IMR-90 (cell line): Measurements from ENCODE around the gene ZRSR2. TPM values are rescaled to one million over a fixed set of nuclear protein-coding genes. Genes with fewer than 3 reads are reported as not detected.

Source experiments
- ATAC-seq: fragments of 200-7000 bp; cut with Tn5 transposase; 2 replicates; pipeline ENCODE4 v1.9.1; 2020; ENCODE audit warnings: low read depth, mild to moderate bottlenecking, moderate library complexity
- BruUV-seq: library from RNA; stranded (reverse); fragments of 400-500 nt; replicated peaks from 2 replicates; lab custom pipeline; 2021; lab: Mats Ljungman, UMichigan
- CTCF ChIA-PET: fragments of 300-600 bp; formaldehyde crosslinking; extraction: SDS; loops from one replicate; lab custom pipeline; 2021; ENCODE audit warnings: antibody characterized with exemption; lab: Yijun Ruan, JAX
- POLR2A ChIA-PET: fragments of 300-600 bp; sonication (Branson Sonifier 250); formaldehyde crosslinking; loops from one replicate; lab custom pipeline; 2022; ENCODE audit warnings: antibody characterized with exemption; ENCODE audit not compliant: unreplicated experiment; lab: Charles Lee
- DNase-seq: peaks from one replicate; pipeline ENCODE4 v3.0.0; 2013
- H2AFZ ChIP-seq: replicated peaks from 2 replicates; pipeline ENCODE3; 2013; ENCODE audit warnings: low read length, mild to moderate bottlenecking; ENCODE audit not compliant: poor library complexity
- H2AK5ac ChIP-seq: 2 replicates; pipeline ENCODE4 v1.6.1; 2013; ENCODE audit warnings: low read depth, low read length, inconsistent platforms
- H2AK9ac ChIP-seq: replicated peaks from 2 replicates; pipeline ENCODE3; 2013; ENCODE audit warnings: mild to moderate bottlenecking, low read depth, low read length, moderate library complexity; ENCODE audit not compliant: poor library complexity
- H2BK120ac ChIP-seq: 2 replicates; pipeline ENCODE4 v1.6.1; 2013; ENCODE audit warnings: low read depth, low read length, inconsistent platforms
- H2BK15ac ChIP-seq: 3 replicates; pipeline ENCODE4 v1.6.1; 2013; ENCODE audit warnings: low read depth, low read length, inconsistent platforms
- H2BK20ac ChIP-seq: 2 replicates; pipeline ENCODE4 v1.6.1; 2013; ENCODE audit warnings: low read depth, mild to moderate bottlenecking, inconsistent platforms, low read length, moderate library complexity
- H2BK5ac ChIP-seq: 2 replicates; pipeline ENCODE4 v1.6.1; 2013; ENCODE audit warnings: mild to moderate bottlenecking, low read depth, low read length, inconsistent platforms; ENCODE audit not compliant: poor library complexity, severe bottlenecking
- H3K14ac ChIP-seq: replicated peaks from 2 replicates; pipeline ENCODE4 v1.6.1; 2013; ENCODE audit warnings: low read depth, low read length, inconsistent platforms
- H3K18ac ChIP-seq: 2 replicates; pipeline ENCODE4 v1.6.1; 2013; ENCODE audit warnings: low read depth, low read length, control low read depth
- H3K23ac ChIP-seq: 2 replicates; pipeline ENCODE4 v1.6.1; 2013; ENCODE audit warnings: low read depth, low read length, inconsistent platforms
- H3K27ac ChIP-seq: 2 replicates; pipeline ENCODE4 v1.5.1; 2013; ENCODE audit warnings: mild to moderate bottlenecking, control low read depth, low read length; ENCODE audit not compliant: insufficient read depth
- H3K27me3 ChIP-seq: 2 replicates; pipeline ENCODE4 v1.6.1; 2013; ENCODE audit warnings: low read length; ENCODE audit not compliant: control insufficient read depth, insufficient read depth
- H3K36me3 ChIP-seq: 2 replicates; pipeline ENCODE4 v1.6.1; 2013; ENCODE audit warnings: low read length, mixed read lengths; ENCODE audit not compliant: control insufficient read depth, insufficient read depth
- H3K4ac ChIP-seq: 2 replicates; pipeline ENCODE4 v1.6.1; 2013; ENCODE audit warnings: low read depth, low read length, inconsistent platforms
- H3K4me1 ChIP-seq: 2 replicates; pipeline ENCODE4 v1.6.1; 2013; ENCODE audit warnings: low read length, mixed read lengths; ENCODE audit not compliant: control insufficient read depth, insufficient read depth
- H3K4me2 ChIP-seq: 2 replicates; pipeline ENCODE4 v1.6.1; 2013; ENCODE audit warnings: low read depth, mild to moderate bottlenecking, control low read depth, low read length, moderate library complexity
- H3K4me3 ChIP-seq: 2 replicates; pipeline ENCODE4 v1.5.1; 2013; ENCODE audit warnings: low read depth, mild to moderate bottlenecking, control low read depth, low read length, moderate library complexity; ENCODE audit not compliant: insufficient read depth
- H3K56ac ChIP-seq: 2 replicates; pipeline ENCODE4 v1.6.1; 2013; ENCODE audit warnings: low read length, inconsistent platforms; ENCODE audit not compliant: insufficient read depth; ENCODE audit errors: extremely low read depth
- H3K79me1 ChIP-seq, 2 experiments: 2 replicates each; pipeline ENCODE4 v1.6.1; 2013; ENCODE audit warnings: low read length in 2 of 2, inconsistent platforms in 1 of 2, low read depth in 1 of 2
- H3K9ac ChIP-seq: 2 replicates; pipeline ENCODE4 v1.6.1; 2013; ENCODE audit warnings: low read depth, low read length, control low read depth
- H3K9me1 ChIP-seq: 2 replicates; pipeline ENCODE4 v1.6.1; 2013; ENCODE audit warnings: low read length, inconsistent platforms; ENCODE audit not compliant: insufficient read depth
- H3K9me3 ChIP-seq: 2 replicates; pipeline ENCODE4 v1.6.1; 2013; ENCODE audit warnings: low read length; ENCODE audit not compliant: control insufficient read depth, insufficient read depth
- H4K20me1 ChIP-seq: 2 replicates; pipeline ENCODE4 v1.6.1; 2013; ENCODE audit warnings: low read length, inconsistent platforms; ENCODE audit not compliant: insufficient read depth
- H4K5ac ChIP-seq: 2 replicates; pipeline ENCODE4 v1.6.1; 2013; ENCODE audit warnings: mild to moderate bottlenecking, low read depth, low read length, control low read depth
- H4K8ac ChIP-seq, 2 experiments: 2 replicates each; pipeline ENCODE4 v1.6.1; 2013; ENCODE audit warnings: low read depth in 2 of 2, low read length in 2 of 2, control low read depth in 1 of 2, inconsistent platforms in 1 of 2
- H4K91ac ChIP-seq: 2 replicates; pipeline ENCODE4 v1.6.1; 2013; ENCODE audit warnings: low read depth, low read length, inconsistent platforms; ENCODE audit not compliant: insufficient read depth
- CHD1 ChIP-seq: IDR thresholded peaks from 2 replicates; pipeline ENCODE4 v1.6.1; 2012; ENCODE audit warnings: low read depth, low read length, improper control_type of control experiment
- CTCF ChIP-seq: conservative IDR thresholded peaks from 2 replicates; pipeline ENCODE4 v1.5.1; 2012; ENCODE audit warnings: mild to moderate bottlenecking, low read depth, low read length, improper control_type of control experiment
- MAZ ChIP-seq: IDR thresholded peaks from 2 replicates; pipeline ENCODE4 v1.6.1; 2012; ENCODE audit warnings: low read depth, mild to moderate bottlenecking, low read length, improper control_type of control experiment, moderate library complexity, borderline replicate concordance
- RAD21 ChIP-seq: IDR thresholded peaks from 2 replicates; pipeline ENCODE4 v1.6.1; 2012; ENCODE audit warnings: low read length, improper control_type of control experiment
- RCOR1 ChIP-seq: IDR thresholded peaks from 2 replicates; pipeline ENCODE4 v1.6.1; 2012; ENCODE audit warnings: mild to moderate bottlenecking, low read length, improper control_type of control experiment; ENCODE audit not compliant: insufficient replicate concordance
- RFX5 ChIP-seq: IDR thresholded peaks from 2 replicates; pipeline ENCODE4 v1.8.0; 2012; ENCODE audit warnings: low read depth, mild to moderate bottlenecking, low read length, moderate library complexity
- WGBS, 2 experiments: methylation state at CpG; one replicate each; pipeline versions ENCODE4 v1.1.5 to v1.1.7; 2013; ENCODE audit warnings: missing lambda C conversion rate in 2 of 2; ENCODE audit not compliant: insufficient read length in 1 of 2; ENCODE audit errors: extremely low coverage in 2 of 2; 5-methylcytosine and 5-hydroxymethylcytosine counted together
- dilution Hi-C: fragments of 300-500 bp; cut with HindIII; formaldehyde crosslinking; loops from one replicate; pipeline ENCODE4 v1.14.3; 2018; ENCODE audit warnings: low sequenced_read_pairs; ENCODE audit not compliant: unreplicated experiment
- in situ Hi-C: fragments of 300-500 bp; cut with MboI; formaldehyde crosslinking; loops from 3 replicates; pipeline ENCODE4 v1.14.3; 2019; ENCODE audit warnings: low sequenced_read_pairs, inconsistent platforms, mixed read lengths
- intact Hi-C: fragments of 100-400 bp; cut with micrococcal nuclease; formaldehyde crosslinking; loops from 2 replicates; pipeline ENCODE4 v1.10.0; 2022
- polyA plus RNA-seq, 3 experiments: library from polyadenylated mRNA; depleted of rRNA; stranded (reverse); fragments of >200 nt; gene quantifications; 2 replicates each; pipeline ENCODE4 v1.2.3, GENCODE V29; 2012; ENCODE audit warnings: low replicate concordance in 1 of 3
- total RNA-seq: library from RNA; depleted of rRNA; stranded (reverse); fragments of >200 nt; gene quantifications from 2 replicates; pipeline ENCODE4 v1.2.3, GENCODE V29; 2012

The ZRSR2 gene
- total and polyA plus RNA-seq, 2 of the 4 experiments (the other 2 are of a cell fraction), result 4.7 to 11.3 TPM

DNA sequence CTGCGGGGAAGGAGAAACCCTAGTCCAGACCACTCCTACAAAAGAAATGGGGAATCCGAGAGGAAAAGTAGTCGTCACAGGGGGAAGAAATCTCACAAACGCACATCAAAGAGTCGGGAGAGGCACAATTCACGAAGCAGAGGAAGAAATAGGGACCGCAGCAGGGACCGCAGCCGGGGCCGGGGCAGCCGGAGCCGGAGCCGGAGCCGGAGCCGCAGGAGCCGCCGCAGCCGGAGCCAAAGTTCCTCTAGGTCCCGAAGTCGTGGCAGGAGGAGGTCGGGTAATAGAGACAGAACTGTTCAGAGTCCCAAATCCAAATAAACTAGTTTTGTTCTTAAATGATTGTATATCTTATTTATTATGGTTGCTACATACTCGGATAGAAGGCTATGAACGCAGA is 32.6 kb downstream of the ZRSR2 start:
- Histone ChIP-seq H2AK9ac (no peak overlapping the region), H4K20me1 (no peaks in the 10 kb centered on the region), H3K23ac (no peak overlapping the region), H3K27ac (no peak overlapping the region), H4K91ac (no peak overlapping the region), H2BK15ac (no peak overlapping the region), H4K5ac (no peak overlapping the region), H3K14ac (no peak overlapping the region), H2BK120ac (no peak overlapping the region), H2BK20ac (no peak overlapping the region), H4K8ac (no peak overlapping the region), H2BK5ac (no peak overlapping the region), H3K18ac (no peak overlapping the region), H3K4ac (no peak overlapping the region), H3K4me1 (0 out of 2 replicates have a peak, but pooled peaks cover 2% of the 10 kb centered on the region), H2AFZ (no peak overlapping the region), H3K4me3 (no peak overlapping the region), H3K36me3 (peaks cover 15% of the 10 kb centered on the region), H3K56ac (no peak overlapping the region), H3K9me3 (no peaks in the 10 kb centered on the region), H3K9ac (no peak overlapping the region), H2AK5ac (no peak overlapping the region), H3K27me3 (no peaks in the 10 kb centered on the region), H3K4me2 (no peak overlapping the region), H3K79me1 (peaks cover 0 to 6% of the 10 kb centered on the region in 2 experiments; a peak in 2 of 4 replicates), H3K9me1 (no peaks in the 10 kb centered on the region; the same call in 1 of the 2 replicates)
- ChIA-PET CTCF (no interaction called here), POLR2A (no interaction called here)
- WGBS, 2 experiments, result 100% methylated on average over 1 of the region's 23 CpGs; no CpG with 5 or more reads in 1 of the 2 experiments
- no peak for ATAC-seq
- dilution Hi-C loops, result no loop called here
- in situ Hi-C loops, result loop anchor here (25.0 kb wide), 1 partner anchor 864 kb away; no protein-coding TSS in a partner anchor
- intact Hi-C loops, result no loop called here
- BruUV-seq, result no TSS peak
- TF ChIP-seq MAZ (no peak), RCOR1 (no peak), RFX5 (no peak), CHD1 (no peak), CTCF (no peak), RAD21 (no peak)
- DNase-seq, result no peak
